Renal pelvis (tissue), 4 donors: Measurements from ENCODE around the gene MYO5C. TPM values are rescaled to one million over a fixed set of nuclear protein-coding genes. Genes with fewer than 3 reads are reported as not detected.
"Not testable (repeated sequence)": the region's sequence is repeated elsewhere in the genome, so short reads cannot be mapped to it uniquely, and the experiment has no call there.

Experiments
- DNase-seq: peaks from one replicate; pipeline ENCODE4 v3.0.0-alpha.2; 2013
- polyA plus RNA-seq, 3 donors: library from polyadenylated mRNA; unstranded; fragments of 120-200 nt; gene quantifications; one replicate each; pipeline ENCODE4 v1.2.1, GENCODE V29; 2013; ENCODE audit not compliant: insufficient read length in 3 of 3

MYO5C gene
- polyA plus RNA-seq, 3 donors, result 18.9 to 31.9 (median 26.0) TPM

GRCh38 chr15:52309154-52309548 lies 13.5 kb upstream of the MYO5C start:
- no peak for DNase-seq

- DNase-seq, result no peak
These were observed 13.0 kb upstream of the MYO5C start for GRCh38 chr15:52308446-52309153.

DNA sequence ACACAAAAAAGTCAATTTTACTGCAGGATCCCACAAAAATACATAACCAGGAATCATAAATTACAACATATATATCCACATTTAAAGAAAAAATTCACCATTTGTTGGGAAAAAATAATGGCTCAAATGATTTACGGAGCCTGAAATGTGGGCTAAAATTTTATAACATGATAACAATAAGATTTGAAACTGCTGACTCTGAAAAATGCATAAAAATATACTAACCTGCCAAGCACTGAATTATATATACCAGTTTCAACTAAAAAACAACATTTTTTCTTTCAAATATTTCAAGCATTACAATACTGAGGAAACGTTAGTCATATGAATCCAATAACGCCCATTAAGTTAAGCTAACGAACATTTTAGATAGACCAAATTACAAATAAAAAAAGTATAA lies 12.2 kb upstream of the MYO5C start:
- DNase-seq, result no peak

GRCh38 chr15:52306270-52306669 lies 10.7 kb upstream of the MYO5C start:
- no peak for DNase-seq

DNA sequence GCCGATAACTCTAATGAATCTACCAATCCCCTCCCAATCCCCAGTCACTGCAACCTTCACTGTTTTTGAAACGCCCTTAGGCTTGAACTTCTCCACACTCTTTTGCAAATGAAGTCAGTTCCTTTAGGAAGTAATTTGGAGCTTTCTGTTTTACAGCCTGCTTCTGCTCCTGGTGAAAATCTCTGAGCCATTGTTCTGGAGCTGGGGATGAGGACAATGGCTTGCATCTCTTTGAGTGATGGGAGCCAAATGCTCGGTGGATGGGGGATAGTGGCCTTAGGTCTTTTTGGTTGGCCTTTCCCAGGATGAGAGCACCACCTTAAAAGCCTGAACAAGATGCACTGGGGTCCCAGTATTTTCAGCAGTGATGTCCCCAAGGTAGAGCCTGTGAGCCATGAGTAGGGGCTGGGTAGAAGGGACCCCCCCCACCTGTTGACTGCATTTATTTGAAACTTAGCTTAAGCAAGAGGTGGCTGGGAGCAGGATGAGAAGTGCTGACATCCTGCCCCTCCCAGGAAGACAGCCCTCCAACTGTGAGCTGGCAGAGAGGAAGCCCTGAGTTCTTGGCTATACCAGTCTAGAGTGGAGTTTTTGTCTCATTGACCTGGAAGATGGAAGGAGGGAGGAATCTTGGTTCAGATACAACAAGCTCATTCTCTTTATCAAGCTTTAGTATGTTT lies 7.6 kb upstream of the MYO5C start:
- no peak for DNase-seq

- no peak for DNase-seq
These were observed 5.8 kb upstream of the MYO5C start for GRCh38 chr15:52301265-52301847.

DNA sequence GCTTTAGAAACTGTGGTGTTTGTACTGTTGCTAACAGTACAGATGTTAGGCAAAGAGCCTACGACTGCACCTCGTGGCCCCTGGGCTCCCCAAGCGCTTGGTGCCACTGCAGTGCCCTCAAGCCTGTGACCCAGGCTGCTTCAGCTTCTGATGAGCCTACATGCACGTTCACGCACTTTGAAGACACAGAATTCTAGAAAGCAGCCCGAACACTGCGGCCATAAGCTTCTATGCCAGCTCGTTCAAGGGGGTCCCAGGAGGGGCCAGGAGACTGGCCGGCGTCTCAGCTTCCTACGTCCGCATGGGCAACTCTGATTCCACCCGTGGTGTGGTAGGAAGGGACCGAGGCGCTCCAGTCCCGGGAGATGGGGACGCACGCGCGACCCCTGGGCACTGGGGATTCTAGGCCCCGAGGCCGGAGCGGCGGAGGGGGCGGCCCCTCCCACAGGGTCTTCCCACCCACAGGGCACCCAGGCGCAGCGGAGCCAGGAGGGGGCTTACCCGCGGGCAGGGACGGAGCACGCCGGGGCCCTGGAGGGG lies 653 bp downstream of the MYO5C start:
- no peak for DNase-seq

DNA sequence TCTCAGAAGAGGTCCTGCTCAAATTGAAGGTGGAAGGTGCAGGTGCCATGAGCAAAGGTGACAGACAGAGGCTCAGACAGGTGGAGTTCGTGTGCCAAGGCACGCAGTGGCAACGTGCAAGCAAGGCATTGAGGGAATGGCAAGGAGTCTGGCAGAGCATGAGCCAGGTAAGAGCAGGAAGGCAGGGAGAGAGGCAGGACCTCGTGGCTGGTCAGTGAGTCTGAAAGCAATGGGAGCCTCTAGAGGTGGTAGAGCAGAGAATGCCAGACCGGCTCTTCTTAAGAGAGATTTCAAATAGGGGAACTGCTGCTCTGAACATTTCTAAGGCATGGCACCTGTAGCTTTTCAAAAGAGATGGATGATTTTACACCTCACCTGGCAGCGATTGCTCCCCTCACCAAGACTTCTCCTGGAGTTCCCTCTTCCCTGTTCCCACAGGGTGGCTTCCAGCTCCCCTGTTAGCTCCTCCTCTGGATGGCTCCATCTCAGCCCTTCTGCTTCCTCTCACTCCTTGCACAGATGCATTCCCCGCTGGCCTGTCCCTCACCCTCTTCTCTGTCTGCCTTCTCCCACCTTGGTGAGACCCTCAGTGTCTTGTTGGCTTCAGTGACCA lies 2.7 kb downstream of the MYO5C start:
- DNase-seq, result no peak

DNA sequence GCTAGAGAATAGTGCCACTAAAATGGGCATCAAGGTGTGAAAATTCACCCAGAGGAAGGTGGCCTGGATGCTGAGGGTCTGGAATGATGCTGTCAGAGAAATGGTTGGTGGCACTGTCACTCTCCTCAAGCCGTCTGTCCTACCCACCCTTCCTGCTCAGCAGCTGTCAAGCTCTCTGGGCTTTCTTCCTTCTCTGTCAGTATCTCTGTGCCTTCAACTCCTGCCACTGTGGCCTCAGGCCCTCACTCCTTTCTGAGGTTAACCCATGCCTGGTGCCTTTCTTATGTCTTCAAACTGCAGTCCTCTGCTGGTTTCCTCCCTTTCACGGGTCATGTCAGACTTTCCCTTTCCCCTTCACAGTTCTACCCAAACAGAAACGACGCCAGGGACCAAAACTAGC lies 4.4 kb downstream of the MYO5C start:
- DNase-seq, result no peak

DNA sequence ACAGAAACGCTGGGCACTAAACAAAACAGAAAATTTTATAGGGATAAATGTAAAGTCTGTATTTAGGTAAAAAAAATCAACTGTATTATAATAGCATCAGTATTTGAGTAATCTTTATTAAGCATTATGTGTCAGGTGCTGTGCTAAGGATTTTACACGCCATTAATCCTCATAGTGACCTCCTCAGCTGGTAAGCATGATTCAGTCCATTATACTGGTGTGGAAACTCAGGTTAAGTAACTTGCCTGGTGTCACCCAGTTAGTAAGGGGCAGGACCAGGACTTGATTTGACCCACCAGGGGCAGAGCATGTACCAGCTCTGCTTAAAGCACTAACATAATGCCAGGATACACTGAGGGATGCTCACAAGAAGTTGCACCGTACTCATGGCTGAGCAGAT lies 4.8 kb downstream of the MYO5C start:
- DNase-seq, result no peak

- no peak for DNase-seq
These were observed 5.3 kb downstream of the MYO5C start for GRCh38 chr15:52290329-52290728.

- no peak for DNase-seq
These were observed 5.9 kb downstream of the MYO5C start for GRCh38 chr15:52289629-52290081.

GRCh38 chr15:52288986-52289385 lies 6.6 kb downstream of the MYO5C start:
- DNase-seq, result no peak

DNA sequence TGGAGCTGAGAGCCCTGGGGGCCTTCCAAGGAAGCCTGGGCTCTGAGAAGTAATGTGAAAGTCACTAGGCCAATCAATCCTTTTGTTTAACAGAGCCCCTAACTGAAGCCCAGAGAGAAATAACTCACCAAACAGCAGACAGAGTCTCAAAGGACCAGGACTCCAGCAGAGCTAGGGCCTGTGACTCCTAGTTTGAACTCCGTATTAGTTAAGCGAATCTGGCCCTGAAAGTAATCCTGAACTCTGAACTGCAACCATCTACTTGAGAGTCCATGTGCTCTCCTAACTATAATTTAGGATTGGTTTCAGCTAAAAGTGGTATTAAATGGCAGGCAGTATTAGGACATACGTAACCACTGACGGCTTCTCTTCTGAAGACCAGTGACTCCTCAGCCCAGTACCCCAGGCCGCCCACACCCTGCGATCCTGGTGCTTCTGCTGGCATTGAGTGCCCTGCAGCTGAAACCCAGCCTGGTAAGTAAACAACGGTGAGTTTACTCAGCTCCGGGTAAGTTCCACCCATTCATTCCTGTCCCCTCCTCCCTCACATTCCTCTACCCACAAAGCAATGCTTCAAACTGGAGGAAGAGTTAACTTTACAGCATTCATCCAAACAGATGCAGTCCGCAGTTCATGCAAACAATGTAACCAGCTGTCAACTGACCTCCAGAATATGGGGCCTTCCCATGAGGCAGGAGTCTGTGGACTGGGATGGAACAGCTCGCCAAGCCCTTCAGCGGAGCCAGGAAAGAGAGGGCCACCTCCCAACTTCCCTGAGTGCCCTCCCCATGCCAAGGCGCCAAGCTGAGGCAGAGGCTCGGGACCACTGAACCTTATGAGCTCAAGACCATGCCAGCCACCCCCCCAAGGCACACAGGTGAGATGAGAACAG lies 7.3 kb downstream of the MYO5C start:
- DNase-seq, result peak; percentile 77

GRCh38 chr15:52287114-52287513 lies 8.5 kb downstream of the MYO5C start:
- DNase-seq, result no peak

DNA sequence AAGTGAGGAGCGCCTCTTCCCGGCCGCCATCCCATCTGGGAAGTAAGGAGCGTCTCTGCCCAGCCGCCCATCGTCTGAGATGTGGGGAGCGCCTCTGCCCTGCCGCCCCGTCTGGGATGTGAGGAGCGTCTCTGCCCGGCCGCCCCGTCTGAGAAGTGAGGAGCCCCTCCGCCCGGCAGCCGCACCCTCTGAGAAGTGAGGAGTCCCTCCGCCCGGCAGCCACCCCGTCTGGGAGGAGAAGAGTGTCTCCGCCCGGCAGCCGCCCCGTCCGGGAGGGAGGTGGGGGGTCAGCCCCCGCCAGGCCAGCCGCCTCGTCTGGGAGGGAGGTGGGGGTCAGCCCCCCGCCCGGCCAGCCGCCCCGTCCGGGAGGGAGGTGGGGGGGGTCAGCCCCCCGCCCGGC lies 9.7 kb downstream of the MYO5C start:
- not testable (repeated sequence) for DNase-seq

DNA sequence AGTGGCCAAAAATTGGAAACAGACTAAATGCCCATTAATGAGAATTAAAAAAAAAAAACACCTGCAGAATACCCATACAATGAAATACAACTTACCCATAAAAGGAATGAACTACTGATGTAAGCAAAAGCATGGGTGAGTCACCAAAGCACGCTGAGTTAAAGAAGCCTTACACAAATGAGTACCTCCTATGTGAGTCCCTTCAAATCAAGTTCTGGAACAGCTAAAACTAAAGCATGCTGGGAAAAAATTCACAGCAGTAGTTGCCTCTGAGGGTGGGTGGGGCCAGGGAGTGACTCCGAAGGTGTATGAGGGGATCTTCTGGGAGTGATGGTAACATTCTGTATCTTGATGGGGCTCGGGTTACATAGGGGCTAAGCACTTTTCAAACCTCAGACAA lies 11.4 kb downstream of the MYO5C start:
- no peak for DNase-seq

DNA sequence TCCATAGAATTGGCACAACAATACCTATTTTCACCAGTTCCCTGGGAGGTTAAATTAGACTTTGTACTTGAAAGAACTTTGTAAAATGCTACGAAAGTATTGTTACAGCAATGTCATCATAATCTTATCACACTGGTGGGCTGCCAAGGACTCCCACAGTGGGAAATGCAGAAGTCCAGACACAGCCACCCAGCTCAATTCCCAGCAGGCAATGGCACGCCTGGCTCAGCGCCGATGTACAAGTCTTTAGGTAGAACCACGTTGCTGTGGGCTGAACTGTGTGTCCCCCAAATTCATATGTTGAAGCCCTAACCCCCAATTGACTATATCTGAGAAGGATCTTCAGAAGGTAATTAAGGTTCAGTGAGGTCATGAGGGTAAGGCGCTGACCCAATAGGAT lies 12.3 kb downstream of the MYO5C start:
- no peak for DNase-seq

- DNase-seq, result no peak
These were observed 13.2 kb downstream of the MYO5C start for GRCh38 chr15:52282418-52282817.

DNA sequence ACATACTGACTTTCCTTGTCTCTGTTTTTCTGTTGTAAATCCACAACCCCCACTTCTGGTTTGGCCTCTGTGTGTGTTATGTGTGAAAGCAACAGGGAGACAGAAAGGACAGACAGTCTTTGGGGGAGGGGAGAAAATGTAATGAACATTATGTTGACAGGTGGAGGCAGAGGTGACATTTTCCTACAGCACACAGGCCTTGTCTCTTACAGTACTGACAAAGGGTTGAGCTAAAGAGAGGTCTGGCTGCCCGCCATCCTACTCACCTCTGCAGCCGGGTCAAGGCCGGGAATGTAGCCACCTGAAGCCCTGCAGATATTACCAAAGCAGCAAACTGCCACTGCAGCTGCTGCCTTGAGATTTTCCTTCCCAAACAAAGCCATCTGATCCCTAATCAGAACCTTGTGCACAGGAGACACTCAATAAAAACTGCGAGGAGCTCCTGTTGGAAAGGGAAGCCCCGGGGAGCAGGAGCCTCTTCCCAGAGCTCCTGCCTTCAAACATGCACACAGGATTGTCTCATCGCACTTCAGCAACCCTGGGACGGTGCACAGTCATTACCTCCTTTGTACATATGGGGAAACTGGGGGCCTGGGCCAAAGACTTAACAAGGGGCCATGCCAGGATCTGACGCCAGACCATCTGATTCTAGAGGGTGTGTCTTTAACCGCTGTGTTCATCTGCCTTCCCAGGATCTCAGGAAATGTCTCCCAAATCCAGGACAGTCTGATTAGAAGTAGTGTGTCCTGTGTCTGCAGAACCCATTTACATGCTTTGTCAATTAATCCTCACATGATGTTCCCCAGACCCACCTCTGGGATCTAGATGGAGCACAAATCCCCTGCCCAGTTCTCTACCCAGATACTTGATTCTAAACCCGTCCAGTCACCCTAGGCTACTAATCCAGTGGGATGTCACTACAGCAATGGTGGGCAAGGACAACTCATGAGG lies 14.2 kb downstream of the MYO5C start:
- no peak for DNase-seq
